C4-2B (cell line): ENCODE data around the gene MCRS1.

Experiments
- CTCF ChIP-seq: fragments of 450-650 bp; conservative IDR thresholded peaks from 2 replicates; pipeline ENCODE4 v1.5.1; 2017; ENCODE audit warnings: mild to moderate bottlenecking
- ZFX ChIP-seq: fragments of 450-650 bp; IDR thresholded peaks from 2 replicates; pipeline ENCODE4 v1.6.1; 2017

GRCh38 chr12:49548481-49548821 is 19.5 kb downstream of the MCRS1 start:
- TF ChIP-seq CTCF (no peak), ZFX (no peak)
